HL-60 (cell line): Measurements from ENCODE around the gene IL1B.
"Not testable (repeated sequence)": the region's sequence is repeated elsewhere in the genome, so short reads cannot be mapped to it uniquely, and the experiment has no call there.

Source experiments
- DNase-seq, 2 experiments: peaks; one replicate each; pipeline ENCODE4 v3.0.0-alpha.2; 2010 to 2020; ENCODE audit warnings: low read depth in 1 of 2, low spot score in 1 of 2
- H3K27ac ChIP-seq: fragments of 250-450 bp; sonication (Bioruptor Pico); replicated peaks from 2 replicates; pipeline ENCODE4 v1.5.1; 2020; ENCODE audit warnings: mild to moderate bottlenecking, moderate library complexity
- H3K27me3 ChIP-seq: fragments of 250-450 bp; sonication (Bioruptor Pico); 2 replicates; pipeline ENCODE4 v1.5.1; 2021; ENCODE audit warnings: mild to moderate bottlenecking, moderate library complexity; ENCODE audit not compliant: insufficient read depth, poor library complexity, severe bottlenecking
- H3K4me3 ChIP-seq: replicated peaks from 2 replicates; pipeline ENCODE4 v1.5.1; 2011; ENCODE audit warnings: mild to moderate bottlenecking, control low read depth, low read length; ENCODE audit not compliant: insufficient read depth
- GABPA ChIP-seq: IDR thresholded peaks from 2 replicates; pipeline ENCODE4 v1.6.1; 2012; ENCODE audit warnings: low read depth
- POLR2AphosphoS5 ChIP-seq: IDR thresholded peaks from 2 replicates; pipeline ENCODE4 v1.6.1; 2012; ENCODE audit warnings: low read depth
- SPI1 ChIP-seq: IDR thresholded peaks from 2 replicates; pipeline ENCODE4 v1.6.1; 2012; ENCODE audit warnings: low read depth, mild to moderate bottlenecking, borderline replicate concordance
- TF ChIP-seq, protein P1 (sequence below): IDR thresholded peaks from 2 replicates; pipeline ENCODE4 v1.6.1; 2012; ENCODE audit warnings: low read depth; ENCODE audit not compliant: insufficient replicate concordance
- TF ChIP-seq, protein P2 (sequence below): IDR thresholded peaks from one replicate; pipeline ENCODE4 v1.5.1; 2011; ENCODE audit warnings: low read length, control low read depth, inconsistent platforms; ENCODE audit not compliant: insufficient read depth

IL1B gene

DNA sequence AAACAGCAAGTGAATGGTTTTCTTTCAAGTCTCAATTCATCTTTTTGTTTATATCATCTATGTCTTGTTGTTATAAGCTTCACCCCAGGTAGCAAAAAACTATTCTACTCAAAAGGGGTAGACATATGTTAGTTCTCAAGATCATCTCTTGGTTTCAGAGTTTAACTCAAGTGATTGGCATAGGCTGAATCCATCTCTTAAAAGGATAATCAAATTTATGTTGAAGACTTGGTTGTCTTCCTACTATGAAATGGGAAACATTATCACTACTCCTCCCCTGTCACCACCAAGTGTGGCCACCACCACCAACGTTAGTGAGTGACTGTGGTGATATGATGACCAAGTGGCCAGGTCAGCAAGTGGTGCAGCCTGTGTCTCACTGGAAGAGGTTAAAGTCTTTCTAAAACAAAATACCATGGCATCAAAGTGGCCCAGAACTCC is 1.5 kb downstream of the IL1B start:
- TF ChIP-seq POLR2AphosphoS5 (no peak), SPI1 (no peak), GABPA (no peak)
- TF ChIP-seq, protein P1, sequence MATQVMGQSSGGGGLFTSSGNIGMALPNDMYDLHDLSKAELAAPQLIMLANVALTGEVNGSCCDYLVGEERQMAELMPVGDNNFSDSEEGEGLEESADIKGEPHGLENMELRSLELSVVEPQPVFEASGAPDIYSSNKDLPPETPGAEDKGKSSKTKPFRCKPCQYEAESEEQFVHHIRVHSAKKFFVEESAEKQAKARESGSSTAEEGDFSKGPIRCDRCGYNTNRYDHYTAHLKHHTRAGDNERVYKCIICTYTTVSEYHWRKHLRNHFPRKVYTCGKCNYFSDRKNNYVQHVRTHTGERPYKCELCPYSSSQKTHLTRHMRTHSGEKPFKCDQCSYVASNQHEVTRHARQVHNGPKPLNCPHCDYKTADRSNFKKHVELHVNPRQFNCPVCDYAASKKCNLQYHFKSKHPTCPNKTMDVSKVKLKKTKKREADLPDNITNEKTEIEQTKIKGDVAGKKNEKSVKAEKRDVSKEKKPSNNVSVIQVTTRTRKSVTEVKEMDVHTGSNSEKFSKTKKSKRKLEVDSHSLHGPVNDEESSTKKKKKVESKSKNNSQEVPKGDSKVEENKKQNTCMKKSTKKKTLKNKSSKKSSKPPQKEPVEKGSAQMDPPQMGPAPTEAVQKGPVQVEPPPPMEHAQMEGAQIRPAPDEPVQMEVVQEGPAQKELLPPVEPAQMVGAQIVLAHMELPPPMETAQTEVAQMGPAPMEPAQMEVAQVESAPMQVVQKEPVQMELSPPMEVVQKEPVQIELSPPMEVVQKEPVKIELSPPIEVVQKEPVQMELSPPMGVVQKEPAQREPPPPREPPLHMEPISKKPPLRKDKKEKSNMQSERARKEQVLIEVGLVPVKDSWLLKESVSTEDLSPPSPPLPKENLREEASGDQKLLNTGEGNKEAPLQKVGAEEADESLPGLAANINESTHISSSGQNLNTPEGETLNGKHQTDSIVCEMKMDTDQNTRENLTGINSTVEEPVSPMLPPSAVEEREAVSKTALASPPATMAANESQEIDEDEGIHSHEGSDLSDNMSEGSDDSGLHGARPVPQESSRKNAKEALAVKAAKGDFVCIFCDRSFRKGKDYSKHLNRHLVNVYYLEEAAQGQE = no peak
- TF ChIP-seq, protein P2, sequence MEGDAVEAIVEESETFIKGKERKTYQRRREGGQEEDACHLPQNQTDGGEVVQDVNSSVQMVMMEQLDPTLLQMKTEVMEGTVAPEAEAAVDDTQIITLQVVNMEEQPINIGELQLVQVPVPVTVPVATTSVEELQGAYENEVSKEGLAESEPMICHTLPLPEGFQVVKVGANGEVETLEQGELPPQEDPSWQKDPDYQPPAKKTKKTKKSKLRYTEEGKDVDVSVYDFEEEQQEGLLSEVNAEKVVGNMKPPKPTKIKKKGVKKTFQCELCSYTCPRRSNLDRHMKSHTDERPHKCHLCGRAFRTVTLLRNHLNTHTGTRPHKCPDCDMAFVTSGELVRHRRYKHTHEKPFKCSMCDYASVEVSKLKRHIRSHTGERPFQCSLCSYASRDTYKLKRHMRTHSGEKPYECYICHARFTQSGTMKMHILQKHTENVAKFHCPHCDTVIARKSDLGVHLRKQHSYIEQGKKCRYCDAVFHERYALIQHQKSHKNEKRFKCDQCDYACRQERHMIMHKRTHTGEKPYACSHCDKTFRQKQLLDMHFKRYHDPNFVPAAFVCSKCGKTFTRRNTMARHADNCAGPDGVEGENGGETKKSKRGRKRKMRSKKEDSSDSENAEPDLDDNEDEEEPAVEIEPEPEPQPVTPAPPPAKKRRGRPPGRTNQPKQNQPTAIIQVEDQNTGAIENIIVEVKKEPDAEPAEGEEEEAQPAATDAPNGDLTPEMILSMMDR = no peak
- Histone ChIP-seq H3K4me3 (no peak overlapping the region), H3K27ac (no peak overlapping the region), H3K27me3 (no peaks in the 10 kb centered on the region)
- no peak for DNase-seq

DNA sequence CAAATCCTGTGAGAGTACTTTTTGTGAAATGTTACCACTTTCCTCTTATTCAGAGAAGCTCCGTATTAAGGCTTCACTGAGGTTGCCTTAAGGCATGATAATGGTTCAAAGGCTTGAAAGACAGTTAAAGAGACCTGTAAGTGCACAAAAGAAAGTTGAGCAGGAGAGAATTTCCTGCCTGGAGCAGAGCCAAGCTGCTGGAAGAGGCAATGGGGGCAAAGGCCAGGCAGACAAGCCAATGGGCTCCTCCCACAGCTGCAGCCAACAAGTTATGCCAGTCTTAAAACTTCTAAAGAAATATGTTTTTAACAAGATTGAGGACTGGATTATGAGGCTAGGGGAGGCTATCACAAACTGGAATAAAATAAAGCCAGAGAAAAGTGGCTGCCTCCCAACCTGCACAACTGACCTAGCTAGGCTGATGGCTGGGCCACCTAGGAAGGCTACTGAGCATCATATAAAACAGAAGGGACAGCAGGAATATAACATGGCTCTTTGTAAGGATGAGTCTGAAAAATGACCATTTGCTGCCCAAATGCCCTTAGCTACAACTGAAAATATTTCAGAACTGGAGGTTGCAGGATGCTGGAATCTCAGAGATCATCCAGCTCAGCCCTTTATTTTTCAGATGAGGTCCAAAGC is 2.1 kb downstream of the IL1B start:
- TF ChIP-seq, protein P2 = no peak
- TF ChIP-seq, protein P1 = no peak
- no peaks in the 10 kb centered on the region for H3K27me3 ChIP-seq
- DNase-seq = no peak
- H3K4me3 ChIP-seq = no peak overlapping the region
- no peak overlapping the region for H3K27ac ChIP-seq

DNA sequence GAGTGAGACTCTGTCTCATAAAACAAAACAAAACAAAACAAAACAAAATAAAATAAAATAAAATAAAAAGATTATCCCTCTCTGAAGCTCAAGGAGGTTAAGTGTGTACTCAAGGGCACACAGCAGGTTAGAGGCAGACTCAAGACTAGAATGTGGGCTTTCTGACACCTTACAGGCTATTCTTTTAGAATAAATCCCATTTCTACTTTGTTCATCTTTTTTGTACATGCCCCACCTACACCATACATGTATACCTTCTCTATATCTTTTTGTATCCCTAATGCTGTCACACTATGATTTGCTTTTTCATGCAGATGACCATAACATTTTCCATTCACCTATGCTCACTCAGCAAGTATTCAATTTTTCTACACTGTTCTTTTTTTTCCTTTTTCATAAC is 2.6 kb downstream of the IL1B start:
- H3K4me3 ChIP-seq = no peak overlapping the region
- H3K27ac ChIP-seq = no peak overlapping the region
- no peaks in the 10 kb centered on the region for H3K27me3 ChIP-seq
- no peak for DNase-seq
- TF ChIP-seq SPI1 = no peak
- TF ChIP-seq POLR2AphosphoS5 = no peak
- TF ChIP-seq GABPA = no peak
- TF ChIP-seq, protein P1 = no peak
- TF ChIP-seq, protein P2 = no peak

DNA sequence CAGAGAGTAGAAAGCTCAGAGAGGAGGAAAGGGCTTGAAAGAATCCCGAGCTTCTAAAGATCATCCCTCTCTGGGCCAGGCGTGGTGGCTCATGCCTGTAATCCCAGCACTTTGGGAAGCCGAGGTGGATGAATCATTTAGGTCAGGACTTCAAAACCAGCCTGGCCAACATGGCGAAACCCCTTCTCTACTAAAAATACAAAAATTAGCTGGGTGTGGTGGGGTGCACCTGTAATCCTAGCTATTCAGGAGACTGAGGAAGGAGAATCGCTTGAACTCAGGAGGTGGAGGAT is 3.0 kb downstream of the IL1B start:
- H3K4me3 ChIP-seq, H3K27ac ChIP-seq, DNase-seq, H3K27me3 ChIP-seq: not testable (repeated sequence)
